ENCODE results near the gene COL2A1.

DNA sequence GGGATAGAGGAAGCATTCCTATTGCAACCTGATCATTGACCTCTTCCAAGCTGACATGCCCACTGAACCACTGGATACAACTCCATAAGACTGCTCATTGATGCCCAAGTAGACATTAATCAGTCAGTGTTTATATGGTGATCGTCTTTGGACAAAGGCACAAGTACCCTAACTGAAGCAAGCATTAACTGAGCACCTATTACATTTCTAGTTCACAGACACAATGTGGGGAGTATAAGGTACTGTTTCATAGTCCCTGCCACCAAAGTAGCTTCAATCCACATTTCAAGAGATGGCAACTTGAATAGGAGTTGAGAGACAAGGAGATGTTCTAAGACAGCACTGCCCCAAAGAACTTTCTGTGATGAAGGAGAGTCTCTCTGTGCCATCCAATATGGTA is 10.9 kb upstream of the COL2A1 start:
- TF ChIP-seq ZNF565 (CRISPR knock-in tag; conservative IDR thresholded peaks at IDR 0.05; ENCODE audit: low read depth) (no peak), ZFP30 (CRISPR knock-in tag; IDR thresholded peaks at IDR 0.05) (no peak), ZFP3 (CRISPR knock-in tag; IDR thresholded peaks at IDR 0.05) (no peak), SNAI2 (CRISPR knock-in tag; IDR thresholded peaks at IDR 0.05) (no peak), GLIS3 (CRISPR knock-in tag; IDR thresholded peaks at IDR 0.05) (no peak), ZNF70 (CRISPR knock-in tag; IDR thresholded peaks at IDR 0.05) (no peak), CSDC2 (CRISPR knock-in tag; IDR thresholded peaks at IDR 0.05) (no peak), ZC3H10 (CRISPR knock-in tag; IDR thresholded peaks at IDR 0.05) (no peak), TCF4 (CRISPR knock-in tag; IDR thresholded peaks at IDR 0.05; ENCODE audit: borderline replicate concordance) (no peak), TOX (CRISPR knock-in tag; IDR thresholded peaks at IDR 0.05; ENCODE audit: borderline replicate concordance) (no peak), RARB (CRISPR knock-in tag; IDR thresholded peaks at IDR 0.05) (no peak)
- TF ChIP-seq, protein P1, sequence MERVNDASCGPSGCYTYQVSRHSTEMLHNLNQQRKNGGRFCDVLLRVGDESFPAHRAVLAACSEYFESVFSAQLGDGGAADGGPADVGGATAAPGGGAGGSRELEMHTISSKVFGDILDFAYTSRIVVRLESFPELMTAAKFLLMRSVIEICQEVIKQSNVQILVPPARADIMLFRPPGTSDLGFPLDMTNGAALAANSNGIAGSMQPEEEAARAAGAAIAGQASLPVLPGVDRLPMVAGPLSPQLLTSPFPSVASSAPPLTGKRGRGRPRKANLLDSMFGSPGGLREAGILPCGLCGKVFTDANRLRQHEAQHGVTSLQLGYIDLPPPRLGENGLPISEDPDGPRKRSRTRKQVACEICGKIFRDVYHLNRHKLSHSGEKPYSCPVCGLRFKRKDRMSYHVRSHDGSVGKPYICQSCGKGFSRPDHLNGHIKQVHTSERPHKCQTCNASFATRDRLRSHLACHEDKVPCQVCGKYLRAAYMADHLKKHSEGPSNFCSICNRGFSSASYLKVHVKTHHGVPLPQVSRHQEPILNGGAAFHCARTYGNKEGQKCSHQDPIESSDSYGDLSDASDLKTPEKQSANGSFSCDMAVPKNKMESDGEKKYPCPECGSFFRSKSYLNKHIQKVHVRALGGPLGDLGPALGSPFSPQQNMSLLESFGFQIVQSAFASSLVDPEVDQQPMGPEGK (CRISPR knock-in tag; IDR thresholded peaks at IDR 0.05; ENCODE audit: borderline replicate concordance) = no peak
- TF ChIP-seq, protein P2, sequence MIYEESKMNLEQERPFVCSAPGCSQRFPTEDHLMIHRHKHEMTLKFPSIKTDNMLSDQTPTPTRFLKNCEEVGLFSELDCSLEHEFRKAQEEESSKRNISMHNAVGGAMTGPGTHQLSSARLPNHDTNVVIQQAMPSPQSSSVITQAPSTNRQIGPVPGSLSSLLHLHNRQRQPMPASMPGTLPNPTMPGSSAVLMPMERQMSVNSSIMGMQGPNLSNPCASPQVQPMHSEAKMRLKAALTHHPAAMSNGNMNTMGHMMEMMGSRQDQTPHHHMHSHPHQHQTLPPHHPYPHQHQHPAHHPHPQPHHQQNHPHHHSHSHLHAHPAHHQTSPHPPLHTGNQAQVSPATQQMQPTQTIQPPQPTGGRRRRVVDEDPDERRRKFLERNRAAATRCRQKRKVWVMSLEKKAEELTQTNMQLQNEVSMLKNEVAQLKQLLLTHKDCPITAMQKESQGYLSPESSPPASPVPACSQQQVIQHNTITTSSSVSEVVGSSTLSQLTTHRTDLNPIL (CRISPR knock-in tag; IDR thresholded peaks at IDR 0.05; ENCODE audit: low read depth) = no peak
- TF ChIP-seq, protein P3, sequence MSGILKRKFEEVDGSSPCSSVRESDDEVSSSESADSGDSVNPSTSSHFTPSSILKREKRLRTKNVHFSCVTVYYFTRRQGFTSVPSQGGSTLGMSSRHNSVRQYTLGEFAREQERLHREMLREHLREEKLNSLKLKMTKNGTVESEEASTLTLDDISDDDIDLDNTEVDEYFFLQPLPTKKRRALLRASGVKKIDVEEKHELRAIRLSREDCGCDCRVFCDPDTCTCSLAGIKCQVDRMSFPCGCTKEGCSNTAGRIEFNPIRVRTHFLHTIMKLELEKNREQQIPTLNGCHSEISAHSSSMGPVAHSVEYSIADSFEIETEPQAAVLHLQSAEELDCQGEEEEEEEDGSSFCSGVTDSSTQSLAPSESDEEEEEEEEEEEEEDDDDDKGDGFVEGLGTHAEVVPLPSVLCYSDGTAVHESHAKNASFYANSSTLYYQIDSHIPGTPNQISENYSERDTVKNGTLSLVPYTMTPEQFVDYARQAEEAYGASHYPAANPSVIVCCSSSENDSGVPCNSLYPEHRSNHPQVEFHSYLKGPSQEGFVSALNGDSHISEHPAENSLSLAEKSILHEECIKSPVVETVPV (CRISPR knock-in tag; IDR thresholded peaks at IDR 0.05) = no peak
